Neural progenitor cell (in vitro differentiated cells): ENCODE measurements around the gene DISP2.

ENCODE experiments used
- EZH2 ChIP-seq: fragments of 200-600 bp; sonication (generic); IDR thresholded peaks from 2 replicates; pipeline ENCODE4 v1.6.1; 2017; ENCODE audit warnings: antibody characterized with exemption, mild to moderate bottlenecking, moderate library complexity
- TF ChIP-seq, protein P1 (sequence below): fragments of 200-600 bp; sonication (generic); IDR thresholded peaks from 2 replicates; pipeline ENCODE4 v1.5.1; 2017; ENCODE audit warnings: antibody characterized with exemption, mild to moderate bottlenecking

DNA sequence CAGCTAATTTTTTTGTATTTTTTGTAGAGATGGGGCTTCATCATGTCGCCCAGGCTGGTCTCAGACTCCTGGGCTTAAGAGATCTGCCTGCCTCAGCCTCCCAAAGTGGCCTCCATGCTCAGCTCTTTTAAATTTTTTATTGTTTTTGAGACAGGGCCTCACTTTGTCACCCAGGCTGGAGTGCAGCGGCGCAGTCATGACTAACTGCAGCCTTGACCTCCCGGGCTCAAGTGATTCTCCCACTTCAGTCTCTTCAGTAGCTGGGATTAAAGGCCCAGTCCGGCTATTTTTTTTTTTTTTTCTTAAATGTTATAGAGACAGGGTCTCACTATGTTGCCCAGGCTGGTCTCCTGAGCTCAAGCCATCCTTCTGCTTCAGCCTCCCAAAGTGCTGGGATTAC, 67.7 kb downstream of the DISP2 start:
- TF ChIP-seq, protein P1, sequence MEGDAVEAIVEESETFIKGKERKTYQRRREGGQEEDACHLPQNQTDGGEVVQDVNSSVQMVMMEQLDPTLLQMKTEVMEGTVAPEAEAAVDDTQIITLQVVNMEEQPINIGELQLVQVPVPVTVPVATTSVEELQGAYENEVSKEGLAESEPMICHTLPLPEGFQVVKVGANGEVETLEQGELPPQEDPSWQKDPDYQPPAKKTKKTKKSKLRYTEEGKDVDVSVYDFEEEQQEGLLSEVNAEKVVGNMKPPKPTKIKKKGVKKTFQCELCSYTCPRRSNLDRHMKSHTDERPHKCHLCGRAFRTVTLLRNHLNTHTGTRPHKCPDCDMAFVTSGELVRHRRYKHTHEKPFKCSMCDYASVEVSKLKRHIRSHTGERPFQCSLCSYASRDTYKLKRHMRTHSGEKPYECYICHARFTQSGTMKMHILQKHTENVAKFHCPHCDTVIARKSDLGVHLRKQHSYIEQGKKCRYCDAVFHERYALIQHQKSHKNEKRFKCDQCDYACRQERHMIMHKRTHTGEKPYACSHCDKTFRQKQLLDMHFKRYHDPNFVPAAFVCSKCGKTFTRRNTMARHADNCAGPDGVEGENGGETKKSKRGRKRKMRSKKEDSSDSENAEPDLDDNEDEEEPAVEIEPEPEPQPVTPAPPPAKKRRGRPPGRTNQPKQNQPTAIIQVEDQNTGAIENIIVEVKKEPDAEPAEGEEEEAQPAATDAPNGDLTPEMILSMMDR = no peak
- no peak for TF ChIP-seq EZH2
